ENCODE data around the gene POR.

The POR gene

GRCh38 chr7:75967055-75967454, 52.1 kb downstream of the POR start:
- H3K27ac Mint-ChIP-seq: no peak overlapping the region
- peaks cover 10% of the 10 kb centered on the region for H3K4me1 Mint-ChIP-seq

GRCh38 chr7:75967487-75967997, 52.6 kb downstream of the POR start:
- ATAC-seq: no peak
- Mint-ChIP-seq H3K27ac (no peak overlapping the region), H3K36me3 (peaks cover 13% of the 10 kb centered on the region)

More at GRCh38 chr7:75967055-75967454, 52.1 kb downstream of the POR start:
- no peak for DNase-seq (ENCODE audit: low spot score in 2 of 2)
- Mint-ChIP-seq H3K36me3 (peaks cover 8% of the 10 kb centered on the region), H3K4me3 (no peak overlapping the region), H3K9me3 (no peaks in the 10 kb centered on the region)
- ATAC-seq: no peak

GRCh38 chr7:75968012-75968411, 53.1 kb downstream of the POR start:
- ATAC-seq: no peak
- H3K27ac Mint-ChIP-seq: no peak overlapping the region

More at GRCh38 chr7:75967487-75967997, 52.6 kb downstream of the POR start:
- DNase-seq (ENCODE audit: low spot score in 2 of 2): no peak
- Mint-ChIP-seq H3K4me1 (peaks cover 10% of the 10 kb centered on the region), H3K4me3 (no peak overlapping the region), H3K9me3 (no peaks in the 10 kb centered on the region)

GRCh38 chr7:75968561-75969001, 53.6 kb downstream of the POR start:
- peaks cover 23% of the 10 kb centered on the region for H3K36me3 Mint-ChIP-seq
- ATAC-seq: no peak
- H3K9me3 Mint-ChIP-seq: no peaks in the 10 kb centered on the region
- H3K27ac Mint-ChIP-seq: no peak overlapping the region
- H3K4me3 Mint-ChIP-seq: no peak overlapping the region
- no peak for DNase-seq (ENCODE audit: low spot score in 2 of 2)
- peaks cover 7% of the 10 kb centered on the region for H3K4me1 Mint-ChIP-seq

More at GRCh38 chr7:75968012-75968411, 53.1 kb downstream of the POR start:
- peaks cover 10% of the 10 kb centered on the region for H3K4me1 Mint-ChIP-seq
- no peak for DNase-seq (ENCODE audit: low spot score in 2 of 2)
- H3K9me3 Mint-ChIP-seq: no peaks in the 10 kb centered on the region
- H3K36me3 Mint-ChIP-seq: peaks cover 18% of the 10 kb centered on the region
- H3K4me3 Mint-ChIP-seq: no peak overlapping the region

GRCh38 chr7:75969182-75969581, 54.2 kb downstream of the POR start:
- H3K36me3 Mint-ChIP-seq: peaks cover 29% of the 10 kb centered on the region
- no peak for ATAC-seq
- H3K4me1 Mint-ChIP-seq: peaks cover 6% of the 10 kb centered on the region
- H3K4me3 Mint-ChIP-seq: no peak overlapping the region
- DNase-seq (ENCODE audit: low spot score in 2 of 2): no peak
- H3K9me3 Mint-ChIP-seq: no peaks in the 10 kb centered on the region
- H3K27ac Mint-ChIP-seq: peak overlapping the region; percentile 65

GRCh38 chr7:75969704-75970498, 54.9 kb downstream of the POR start:
- DNase-seq (ENCODE audit: low spot score in 2 of 2): no peak
- H3K27ac Mint-ChIP-seq: peak overlapping the region; percentile 65

GRCh38 chr7:75971309-75971960, 56.5 kb downstream of the POR start:
- ATAC-seq (no peak), DNase-seq (ENCODE audit: low spot score in 2 of 2) (no peak)
- peaks cover 41% of the 10 kb centered on the region for H3K36me3 Mint-ChIP-seq
- H3K9me3 Mint-ChIP-seq: no peaks in the 10 kb centered on the region
- H3K27ac Mint-ChIP-seq: peak overlapping the region; percentile 86
- H3K4me1 Mint-ChIP-seq: peaks cover 6% of the 10 kb centered on the region
- H3K4me3 Mint-ChIP-seq: no peak overlapping the region

More at GRCh38 chr7:75969704-75970498, 54.9 kb downstream of the POR start:
- Mint-ChIP-seq H3K4me1 (peaks cover 6% of the 10 kb centered on the region), H3K9me3 (no peaks in the 10 kb centered on the region), H3K4me3 (no peak overlapping the region), H3K36me3 (peaks cover 36% of the 10 kb centered on the region)
- no peak for ATAC-seq

GRCh38 chr7:75971961-75972763, 57.2 kb downstream of the POR start:
- no peak for DNase-seq (ENCODE audit: low spot score in 2 of 2)
- Mint-ChIP-seq H3K27ac (peak overlapping the region; percentile 86), H3K4me3 (no peak overlapping the region), H3K36me3 (peaks cover 41% of the 10 kb centered on the region), H3K9me3 (no peaks in the 10 kb centered on the region), H3K4me1 (peaks cover 6% of the 10 kb centered on the region)
- ATAC-seq: no peak

- DNase-seq (ENCODE audit: low spot score in 2 of 2) (no peak), ATAC-seq (no peak)
- no peaks in the 10 kb centered on the region for H3K4me1 Mint-ChIP-seq
- H3K4me3 Mint-ChIP-seq: no peak overlapping the region
- peaks cover 40% of the 10 kb centered on the region for H3K36me3 Mint-ChIP-seq
- H3K9me3 Mint-ChIP-seq: no peaks in the 10 kb centered on the region
- no peak overlapping the region for H3K27ac Mint-ChIP-seq
These were observed 62.8 kb downstream of the POR start for GRCh38 chr7:75977743-75978142.

GRCh38 chr7:75979759-75980429, 64.9 kb downstream of the POR start:
- H3K36me3 Mint-ChIP-seq: peaks cover 29% of the 10 kb centered on the region
- H3K4me3 Mint-ChIP-seq: no peak overlapping the region
- H3K9me3 Mint-ChIP-seq: no peaks in the 10 kb centered on the region
- H3K27ac Mint-ChIP-seq: no peak overlapping the region
- ATAC-seq: no peak
- H3K4me1 Mint-ChIP-seq: no peaks in the 10 kb centered on the region
- no peak for DNase-seq (ENCODE audit: low spot score in 2 of 2)

- no peak overlapping the region for H3K4me3 Mint-ChIP-seq
- peaks cover 27% of the 10 kb centered on the region for H3K36me3 Mint-ChIP-seq
- ATAC-seq (no peak), DNase-seq (ENCODE audit: low spot score in 2 of 2) (no peak)
- H3K9me3 Mint-ChIP-seq: no peaks in the 10 kb centered on the region
- no peaks in the 10 kb centered on the region for H3K4me1 Mint-ChIP-seq
- H3K27ac Mint-ChIP-seq: no peak overlapping the region
These were observed 65.7 kb downstream of the POR start for GRCh38 chr7:75980430-75981202.

GRCh38 chr7:75981203-75981452, 66.2 kb downstream of the POR start:
- DNase-seq (ENCODE audit: low spot score in 2 of 2) (no peak), ATAC-seq (no peak)
- no peak overlapping the region for H3K27ac Mint-ChIP-seq
- H3K9me3 Mint-ChIP-seq: no peaks in the 10 kb centered on the region
- H3K4me1 Mint-ChIP-seq: no peaks in the 10 kb centered on the region
- peaks cover 32% of the 10 kb centered on the region for H3K36me3 Mint-ChIP-seq
- no peak overlapping the region for H3K4me3 Mint-ChIP-seq

- Mint-ChIP-seq H3K4me1 (no peaks in the 10 kb centered on the region), H3K9me3 (no peaks in the 10 kb centered on the region), H3K36me3 (peaks cover 34% of the 10 kb centered on the region), H3K27ac (peak overlapping the region; percentile 32), H3K4me3 (no peak overlapping the region)
- ATAC-seq (no peak), DNase-seq (ENCODE audit: low spot score in 2 of 2) (no peak)
These were observed 66.7 kb downstream of the POR start for GRCh38 chr7:75981453-75982305.

Data from stimulated activated effector memory CD8-positive, alpha-beta T cell treated with anti-CD3 and anti-CD28 coated beads, Interleukin-12 subunit alpha, Interleukin-12 subunit beta, amount 100 ng/mL, for 72 hours (primary cell).